NCI-H1048 (cell line): ENCODE results near the gene SPATS2L.

Source experiments
- DNase-seq: peaks from one replicate; lab custom pipeline; 2025; lab: John Stamatoyannopoulos, UW

The SPATS2L gene

DNA sequence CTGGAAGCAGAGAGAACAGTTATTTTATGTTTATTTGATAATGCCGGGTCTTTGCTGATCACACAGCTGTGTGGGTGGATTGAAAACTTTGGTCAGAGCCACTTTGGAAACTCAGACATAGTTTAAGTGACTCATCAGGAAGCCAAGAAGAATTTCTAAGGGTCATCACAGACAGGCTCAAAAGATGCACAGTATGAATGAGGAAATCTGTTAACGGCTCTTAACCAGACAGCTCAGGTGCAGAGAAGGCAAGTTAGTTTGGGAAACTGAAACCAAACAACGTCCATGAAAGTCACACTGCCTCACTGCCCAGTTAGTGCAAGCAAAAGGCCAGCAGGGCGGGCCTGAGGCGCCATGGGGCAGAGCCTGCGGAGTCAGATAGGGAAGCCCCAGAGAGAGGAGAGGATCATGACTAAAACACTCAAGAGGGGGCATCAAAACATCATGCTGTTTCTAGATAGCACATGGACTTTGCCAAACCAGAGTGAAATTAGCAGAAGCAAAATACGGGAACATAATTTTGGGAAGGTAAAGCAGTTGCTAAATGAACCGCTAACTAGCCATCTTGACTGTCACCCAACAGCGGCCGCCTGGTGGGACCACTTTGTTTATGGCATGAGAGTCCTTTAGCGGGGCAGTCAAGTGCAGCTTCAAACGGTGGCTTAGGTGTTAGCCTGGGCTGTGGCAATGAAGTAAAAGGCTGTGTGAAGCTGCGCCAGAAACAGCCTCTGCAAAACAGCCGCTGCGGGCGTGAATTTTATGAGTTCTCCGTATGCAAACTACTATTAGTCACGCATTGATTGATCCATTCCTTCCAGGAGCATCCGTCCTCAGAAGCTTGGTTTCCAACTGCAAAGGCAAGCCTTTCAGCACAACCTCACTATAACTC, 102.2 kb downstream of the SPATS2L start:
- peak; percentile 63 for DNase-seq

DNA sequence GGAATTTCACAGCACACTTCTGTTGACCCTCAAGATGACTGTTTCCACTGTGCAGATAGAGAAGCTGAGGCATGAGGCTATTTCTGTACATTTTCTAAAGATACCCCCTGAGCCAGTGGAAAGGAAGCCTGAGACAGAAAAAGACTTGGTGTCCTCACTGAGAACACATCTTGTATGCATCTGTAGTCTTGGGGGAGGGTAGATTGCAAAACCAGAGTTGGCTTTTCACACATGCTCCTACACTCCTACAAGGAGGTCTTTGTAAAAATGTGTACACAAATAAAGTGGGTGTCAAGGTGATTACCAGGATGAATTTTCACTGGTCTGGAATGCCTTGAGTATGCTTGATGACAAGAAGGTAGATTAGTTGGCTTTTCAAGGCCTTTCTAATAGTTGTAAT, 105.3 kb downstream of the SPATS2L start:
- DNase-seq, result no peak

DNA sequence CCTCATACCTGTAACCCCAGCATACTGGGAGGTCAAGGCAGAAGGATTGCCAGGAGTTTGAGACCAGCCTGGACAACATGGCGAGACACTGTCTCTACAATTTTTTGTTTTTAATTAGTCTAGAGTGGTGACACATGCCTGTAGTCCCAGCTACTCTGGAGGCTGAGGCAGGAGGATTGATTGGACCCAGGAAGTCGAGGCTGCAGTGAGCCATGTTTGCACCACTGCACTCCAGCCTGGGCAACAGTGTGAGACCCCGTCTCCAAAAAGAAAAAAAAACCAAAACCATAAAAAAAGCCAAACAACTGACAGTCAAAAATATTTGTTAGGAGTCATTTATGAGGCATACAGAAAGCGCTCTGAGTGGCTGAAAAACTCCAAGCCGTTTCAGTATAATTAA, 107.9 kb downstream of the SPATS2L start:
- no peak for DNase-seq

DNA sequence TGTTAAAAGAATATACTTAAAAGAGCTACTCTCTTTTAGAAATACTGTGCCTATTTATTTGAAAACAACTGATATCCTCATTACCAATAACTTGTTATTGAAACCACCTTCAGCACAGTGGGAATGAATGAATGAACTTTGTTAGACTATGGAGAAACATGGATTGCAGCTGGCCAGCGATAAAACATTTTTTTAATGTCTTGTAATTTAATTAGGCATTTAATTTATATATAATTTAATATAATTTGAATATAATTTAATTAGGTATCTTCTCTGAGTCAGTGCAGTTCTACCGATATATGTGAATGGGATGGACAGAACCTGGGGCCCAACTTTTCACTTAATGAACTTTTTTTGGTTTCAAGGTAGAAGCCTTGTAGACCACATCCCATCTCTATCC, 109.0 kb downstream of the SPATS2L start:
- DNase-seq, result no peak

DNA sequence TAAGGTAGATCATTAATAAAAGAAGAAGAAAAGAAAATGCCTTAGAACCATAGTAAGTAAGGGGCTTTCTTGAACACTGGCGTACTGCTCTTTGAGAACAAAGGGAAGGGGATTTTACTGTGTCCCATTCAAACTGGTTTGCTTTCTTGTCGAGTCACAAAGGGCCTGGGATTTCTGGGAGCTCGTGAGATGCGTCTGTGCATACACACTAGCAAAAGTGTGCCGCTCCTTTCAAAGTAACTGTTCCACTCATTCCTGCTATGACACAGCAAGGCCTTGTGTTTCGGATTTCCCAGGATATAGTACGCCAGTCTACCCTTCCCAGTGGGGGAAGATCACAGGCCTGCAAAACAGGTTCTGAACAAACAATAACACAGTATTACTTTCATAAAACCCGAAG, 110.4 kb downstream of the SPATS2L start:
- DNase-seq, result no peak

DNA sequence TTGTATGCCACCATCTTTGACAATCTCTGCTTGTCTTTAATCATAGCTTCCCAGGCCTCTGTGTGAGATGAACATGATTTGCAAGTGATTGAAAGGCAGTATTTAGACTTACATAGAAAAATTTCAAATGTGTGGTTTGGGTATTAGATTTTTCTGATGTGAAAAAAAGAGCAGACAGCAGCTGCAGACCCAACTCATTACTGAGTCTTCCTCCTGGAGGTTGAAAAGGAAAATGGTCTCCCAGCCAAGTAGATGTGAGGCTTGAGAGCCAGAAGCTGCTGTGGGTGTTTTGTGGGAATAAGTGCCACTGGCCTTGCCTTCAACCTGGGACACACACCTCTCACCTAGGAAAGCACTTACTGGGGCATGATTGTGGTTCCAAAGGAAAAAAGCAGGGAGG, 110.9 kb downstream of the SPATS2L start:
- DNase-seq, result no peak

DNA sequence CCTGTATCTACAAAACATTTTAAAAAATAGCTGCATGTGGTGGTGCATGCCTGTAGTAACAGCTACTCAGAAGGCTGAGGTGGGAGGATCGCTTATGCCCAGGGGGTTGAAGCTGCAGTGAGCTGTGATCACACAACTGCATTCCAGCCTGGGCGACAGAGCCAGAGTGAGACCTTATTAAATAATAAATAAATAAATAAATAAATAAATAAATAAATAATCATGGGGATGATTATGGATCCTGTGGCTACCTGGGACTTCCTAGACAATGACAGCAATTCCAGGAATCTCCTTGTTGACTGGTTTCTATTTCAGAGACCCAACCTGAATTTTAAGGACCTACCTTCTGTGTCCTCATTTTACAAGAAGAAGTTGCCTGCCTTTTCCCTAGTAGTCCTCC, 111.9 kb downstream of the SPATS2L start:
- no peak for DNase-seq

DNA sequence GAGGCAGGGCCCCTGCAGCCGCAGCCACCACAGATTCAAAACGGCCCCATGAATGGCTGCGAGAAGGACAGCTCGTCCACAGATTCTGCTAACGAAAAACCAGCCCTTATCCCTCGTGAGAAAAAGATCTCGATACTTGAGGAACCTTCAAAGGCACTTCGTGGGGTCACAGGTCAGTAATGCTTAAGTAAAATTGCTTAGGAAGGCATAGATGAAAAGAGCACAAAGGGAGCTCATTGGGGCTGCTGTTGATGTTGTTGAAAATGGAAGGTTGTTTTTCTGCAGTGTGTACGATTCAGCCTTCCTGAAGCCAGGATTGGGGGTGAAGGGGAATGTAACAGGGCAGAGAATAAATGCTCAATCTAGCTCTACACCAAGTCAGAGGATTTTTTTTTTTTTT, 112.8 kb downstream of the SPATS2L start:
- DNase-seq, result no peak

DNA sequence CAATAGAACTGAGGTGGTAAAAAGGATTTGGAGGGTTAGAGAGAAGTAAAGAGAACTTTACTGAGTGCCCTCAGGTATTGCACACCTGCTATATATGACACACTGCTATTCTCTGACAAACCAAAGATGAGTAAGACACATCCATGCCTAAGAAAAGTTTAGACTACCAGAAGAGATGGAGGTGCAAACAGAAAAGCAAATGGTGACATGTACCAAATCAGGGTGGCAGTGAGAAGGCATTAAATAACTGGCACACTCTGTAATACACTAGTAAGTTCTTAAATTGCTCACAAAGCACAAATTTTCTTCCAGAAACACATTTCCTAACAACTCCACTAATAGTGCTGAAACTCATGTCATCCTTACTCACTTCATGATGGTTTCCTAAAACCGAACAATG, 114.8 kb downstream of the SPATS2L start:
- no peak for DNase-seq

DNA sequence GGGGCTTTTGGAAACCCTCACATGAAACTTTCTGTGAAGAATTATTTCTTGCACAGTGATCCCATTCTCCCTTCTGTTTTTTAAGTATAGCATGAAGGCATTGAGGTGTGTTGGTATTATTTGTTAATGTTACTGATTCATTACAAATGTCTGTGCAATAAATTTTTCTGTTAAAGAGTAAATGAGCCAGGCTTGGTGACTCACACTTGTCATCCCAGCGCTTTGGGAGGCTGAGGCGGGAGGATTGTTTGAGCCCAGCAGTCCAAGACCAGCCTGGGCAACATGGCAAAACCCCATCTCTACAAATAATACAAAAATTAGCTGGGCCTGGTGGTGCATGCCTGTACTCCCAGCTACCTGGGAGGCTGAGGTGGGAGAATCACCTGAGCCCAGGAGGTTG, 115.6 kb downstream of the SPATS2L start:
- no peak for DNase-seq

DNA sequence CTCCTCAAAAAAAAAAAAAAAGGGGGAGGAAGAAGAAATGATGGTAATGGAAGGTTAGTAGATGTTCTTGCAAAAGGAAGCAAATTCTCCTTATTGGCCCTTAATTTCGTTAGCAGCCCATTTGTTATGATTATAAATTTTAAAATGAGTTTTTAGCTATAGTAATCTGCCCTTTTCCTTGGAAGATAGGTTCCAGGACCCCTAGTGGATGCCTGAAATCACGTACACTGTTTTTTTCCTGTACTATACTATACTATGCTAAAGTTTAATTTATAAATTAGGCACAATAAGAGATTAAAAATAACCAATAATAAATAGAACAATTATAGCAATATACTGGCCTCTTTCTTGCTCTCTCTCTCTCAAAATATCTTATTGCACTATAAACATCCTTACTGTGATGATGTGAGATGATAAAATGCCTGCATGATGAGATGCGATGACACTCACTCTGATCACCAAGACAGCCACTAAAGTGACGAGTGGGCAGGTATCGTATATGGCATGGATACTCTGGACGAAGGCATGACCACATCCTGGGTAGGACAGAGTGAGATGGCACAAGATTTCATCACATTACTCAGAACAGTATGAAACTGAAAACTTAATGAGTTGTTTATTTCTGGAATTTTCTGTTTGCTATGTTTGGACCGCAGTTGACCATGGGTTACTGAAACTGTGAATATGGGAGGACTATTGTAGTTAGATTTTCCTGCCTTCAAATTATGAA, 116.2 kb downstream of the SPATS2L start:
- DNase-seq, result no peak

DNA sequence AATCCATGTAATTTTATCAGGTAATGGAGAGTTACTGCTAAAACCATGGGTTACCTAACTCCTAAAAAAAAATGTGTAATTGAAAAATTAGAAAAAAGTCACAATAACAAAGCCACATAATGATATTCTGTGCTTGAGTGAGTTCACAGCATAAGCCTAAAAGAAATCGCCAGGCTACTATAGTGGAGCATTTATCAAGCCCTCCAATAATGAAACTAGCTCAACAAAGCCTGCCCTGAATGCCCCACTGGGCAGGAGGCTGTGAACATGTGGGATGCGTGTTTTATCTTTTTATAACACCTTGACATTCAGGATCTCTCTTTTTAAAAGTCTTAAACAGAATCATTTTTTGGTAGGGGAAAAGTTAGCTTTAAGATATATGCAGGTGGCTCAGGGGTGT, 117.0 kb downstream of the SPATS2L start:
- no peak for DNase-seq

DNA sequence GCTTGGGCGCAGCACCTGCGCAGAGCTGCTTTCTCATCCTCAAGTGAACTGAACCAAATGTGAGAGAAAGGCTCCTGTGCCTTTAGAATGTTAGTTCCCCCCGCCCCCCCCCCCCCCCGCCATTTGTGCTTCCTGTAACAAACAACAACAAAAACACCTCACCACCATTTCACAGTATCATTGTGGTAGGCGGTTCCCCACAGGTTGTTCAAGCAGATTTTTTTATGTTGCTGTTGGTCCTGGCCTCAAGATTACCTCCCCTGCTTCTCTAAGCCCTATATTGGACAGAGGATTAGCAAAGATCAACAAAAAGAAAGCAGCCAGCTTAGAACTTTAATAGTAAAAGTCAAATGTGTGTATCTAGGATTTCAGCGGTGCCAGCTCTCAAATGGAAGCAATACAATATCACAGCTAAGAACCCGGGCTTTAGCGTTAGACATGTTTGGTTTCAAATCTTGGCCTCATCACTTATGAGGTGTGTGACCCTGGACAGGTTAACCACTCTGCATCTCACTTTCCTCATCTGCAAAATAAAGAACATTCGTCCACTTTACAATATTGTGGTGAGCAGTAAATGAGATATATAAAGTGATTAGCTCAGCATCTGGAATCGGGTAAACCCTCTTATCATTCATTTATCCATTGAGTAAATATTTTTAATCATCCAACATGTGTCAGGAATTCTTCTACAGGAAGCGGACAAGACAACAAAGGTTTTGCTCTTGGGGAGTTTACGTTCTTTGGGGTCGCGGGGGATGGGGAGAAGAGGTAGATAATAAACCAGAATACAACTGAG, 118.7 kb downstream of the SPATS2L start:
- no peak for DNase-seq

DNA sequence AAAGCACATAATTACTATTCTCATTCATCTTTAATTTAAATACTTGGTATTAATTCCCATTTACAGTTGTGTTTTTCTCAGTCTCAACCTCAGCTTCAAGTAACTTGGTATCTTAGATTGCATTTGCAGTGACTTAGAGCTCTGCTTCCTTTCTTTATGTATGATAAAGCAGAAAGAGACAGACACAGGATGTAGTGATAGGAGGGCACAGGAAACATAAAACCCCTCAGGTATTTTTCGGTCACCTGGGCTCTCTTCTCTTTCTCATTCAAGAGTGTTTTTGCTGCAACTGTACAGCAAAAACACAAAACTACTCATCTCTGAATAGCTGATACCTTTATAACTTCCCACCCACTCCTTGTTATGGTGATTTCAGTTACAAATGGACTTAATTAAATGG, 120.3 kb downstream of the SPATS2L start:
- DNase-seq, result no peak

DNA sequence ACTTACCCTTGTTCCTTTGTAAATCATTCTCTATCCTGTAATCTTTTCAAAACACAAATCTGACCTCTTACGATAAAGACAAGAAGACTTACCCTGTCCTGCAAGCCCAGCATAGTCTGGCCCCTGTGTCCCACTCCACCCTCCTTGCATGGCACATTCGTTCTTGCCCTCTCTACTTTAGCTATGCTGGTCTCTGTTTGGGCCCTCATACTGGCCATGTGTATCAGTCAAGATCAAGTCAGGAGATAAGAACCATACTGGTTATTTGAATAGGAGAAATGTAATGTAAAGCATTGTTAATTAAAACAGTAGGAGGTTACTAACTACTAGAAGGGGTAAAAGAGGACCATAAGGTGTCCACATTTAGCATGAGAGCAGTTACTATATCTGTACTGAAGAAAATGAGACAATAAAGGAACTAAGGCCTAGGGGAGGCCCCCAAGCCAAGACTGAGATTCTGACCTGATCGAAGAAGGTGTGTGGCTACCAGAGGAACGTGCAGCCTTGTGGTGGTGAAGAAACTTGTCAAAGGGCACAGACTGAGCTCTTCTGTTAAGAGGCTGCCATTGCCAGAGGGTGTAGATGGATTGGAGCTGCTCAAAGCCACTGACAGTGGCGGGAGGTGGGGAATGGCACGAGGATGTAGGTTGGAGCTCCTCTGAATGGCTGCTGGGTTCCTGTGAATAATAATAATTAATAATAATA, 122.6 kb downstream of the SPATS2L start:
- DNase-seq, result no peak

DNA sequence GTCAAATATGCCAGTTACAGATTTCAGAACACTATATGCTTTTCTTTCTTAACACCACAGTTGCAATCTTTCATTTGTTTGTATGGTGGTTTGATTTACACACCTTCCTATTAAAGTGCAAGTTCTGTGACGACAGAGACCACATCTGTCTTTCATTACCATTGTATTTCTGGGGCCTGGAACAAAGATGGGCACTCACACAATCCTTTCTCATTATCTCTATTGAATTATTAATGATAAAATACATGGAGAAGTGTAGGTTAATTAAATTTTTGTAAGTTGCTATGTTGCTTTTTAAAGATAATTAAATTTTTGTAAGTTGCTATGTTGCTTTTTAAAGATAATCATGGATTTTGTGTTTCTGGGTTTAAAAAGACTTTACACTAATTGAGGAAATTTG, 123.5 kb downstream of the SPATS2L start:
- DNase-seq, result no peak

DNA sequence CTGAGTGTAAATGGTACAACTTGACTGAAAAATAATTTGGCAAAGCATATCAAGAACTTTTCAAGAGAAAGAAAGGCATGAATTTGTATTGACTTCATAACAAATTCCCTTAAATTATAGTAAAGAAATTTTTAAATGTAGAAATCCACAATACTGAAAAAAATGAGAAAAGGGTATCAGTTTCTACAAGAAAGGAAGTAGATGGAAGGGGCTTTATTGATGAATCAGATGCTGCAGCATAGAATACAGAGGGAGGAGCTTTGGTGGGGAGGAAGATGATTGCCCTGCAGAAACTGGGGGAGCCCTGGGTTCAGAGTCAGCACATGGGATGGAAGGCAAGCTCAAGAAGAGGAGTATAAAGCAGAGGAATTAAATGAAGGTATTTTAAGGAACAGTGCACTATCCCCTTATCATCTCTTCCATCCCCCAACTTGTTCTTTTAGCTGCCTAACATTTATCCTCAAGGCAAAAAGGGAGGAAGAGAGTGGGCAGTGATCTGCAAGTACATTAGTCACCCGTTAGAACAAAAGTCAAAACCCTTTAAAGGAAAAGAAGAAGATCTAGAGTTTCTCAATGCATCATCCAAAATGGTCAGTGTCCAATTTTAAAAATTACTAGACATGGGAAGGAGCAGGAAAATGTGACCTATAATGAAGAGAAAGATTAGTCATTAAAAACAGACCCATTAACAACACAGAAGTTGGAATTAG, 125.7 kb downstream of the SPATS2L start:
- DNase-seq, result no peak

DNA sequence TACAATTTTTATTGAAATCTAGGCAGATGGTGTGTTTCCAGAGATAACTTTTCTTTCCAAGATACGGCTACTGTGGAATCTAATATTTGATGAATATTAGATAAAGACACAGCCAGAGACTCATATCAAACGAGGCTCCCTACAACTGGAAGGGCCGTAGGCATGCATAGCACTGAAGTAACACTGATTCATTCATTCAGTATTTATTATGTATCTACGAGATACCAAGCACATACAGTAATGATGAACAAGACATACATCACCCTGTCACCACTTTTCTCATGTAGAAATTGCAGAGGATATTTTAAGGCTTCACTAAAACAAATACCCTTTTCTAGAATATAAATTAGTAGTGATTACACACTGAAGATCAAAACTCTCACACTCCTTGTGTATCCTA, 128.9 kb downstream of the SPATS2L start:
- DNase-seq, result no peak

DNA sequence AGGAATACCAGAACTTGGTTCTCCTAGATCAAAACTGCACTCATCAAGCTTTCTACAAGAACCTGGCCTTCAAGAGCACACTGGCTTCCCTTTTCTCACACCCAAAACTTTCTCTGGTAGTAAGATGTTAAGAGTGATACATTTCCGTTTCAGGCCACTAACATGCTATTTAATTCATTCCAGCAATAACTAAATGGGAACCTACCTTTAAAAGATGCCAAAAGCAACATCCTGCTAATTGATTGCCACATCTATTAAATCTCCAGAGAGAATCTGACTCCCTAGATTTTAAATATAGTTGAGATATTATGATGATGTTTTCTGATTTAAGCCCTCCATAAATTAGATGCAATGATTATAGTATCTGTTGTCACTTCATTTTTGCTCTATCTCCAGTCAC, 131.8 kb downstream of the SPATS2L start:
- DNase-seq, result no peak

DNA sequence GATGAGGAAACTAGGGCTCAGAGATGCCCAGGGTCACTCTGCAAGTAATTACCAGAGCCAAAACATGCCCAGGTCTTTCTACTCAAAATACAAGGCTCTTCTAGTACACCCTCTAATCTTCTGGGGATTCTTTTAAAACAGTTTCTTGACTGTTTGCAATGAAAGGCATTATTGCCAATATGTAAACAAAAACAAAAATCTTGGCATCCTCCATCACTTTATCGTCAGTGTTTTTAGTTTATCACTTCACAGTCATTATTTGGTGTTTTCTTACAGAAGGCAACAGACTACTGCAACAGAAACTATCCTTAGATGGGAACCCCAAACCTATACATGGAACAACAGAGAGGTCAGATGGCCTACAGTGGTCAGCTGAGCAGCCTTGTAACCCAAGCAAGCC, 132.4 kb downstream of the SPATS2L start:
- DNase-seq, result no peak

DNA sequence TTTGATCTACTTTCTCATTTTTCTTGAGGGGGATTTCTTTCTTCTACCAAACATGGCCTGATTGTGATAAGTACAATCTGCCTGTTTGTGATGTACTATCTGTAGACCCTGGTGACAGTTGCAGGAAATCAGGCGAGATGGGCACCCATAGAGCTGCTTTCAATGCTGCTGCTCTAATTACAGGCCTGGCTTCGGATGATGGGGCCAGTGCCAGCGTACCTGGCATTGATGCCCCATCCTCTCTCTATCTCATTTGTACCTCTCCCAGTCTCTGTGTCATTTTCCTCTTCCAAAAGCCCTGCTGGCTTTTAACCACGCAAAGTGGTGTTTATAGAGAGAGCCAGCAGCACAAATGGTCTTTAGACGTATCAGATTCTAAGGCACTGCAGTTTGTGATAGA, 133.5 kb downstream of the SPATS2L start:
- no peak for DNase-seq
